ENCODE data around the gene ITPR3.

ITPR3 gene

DNA sequence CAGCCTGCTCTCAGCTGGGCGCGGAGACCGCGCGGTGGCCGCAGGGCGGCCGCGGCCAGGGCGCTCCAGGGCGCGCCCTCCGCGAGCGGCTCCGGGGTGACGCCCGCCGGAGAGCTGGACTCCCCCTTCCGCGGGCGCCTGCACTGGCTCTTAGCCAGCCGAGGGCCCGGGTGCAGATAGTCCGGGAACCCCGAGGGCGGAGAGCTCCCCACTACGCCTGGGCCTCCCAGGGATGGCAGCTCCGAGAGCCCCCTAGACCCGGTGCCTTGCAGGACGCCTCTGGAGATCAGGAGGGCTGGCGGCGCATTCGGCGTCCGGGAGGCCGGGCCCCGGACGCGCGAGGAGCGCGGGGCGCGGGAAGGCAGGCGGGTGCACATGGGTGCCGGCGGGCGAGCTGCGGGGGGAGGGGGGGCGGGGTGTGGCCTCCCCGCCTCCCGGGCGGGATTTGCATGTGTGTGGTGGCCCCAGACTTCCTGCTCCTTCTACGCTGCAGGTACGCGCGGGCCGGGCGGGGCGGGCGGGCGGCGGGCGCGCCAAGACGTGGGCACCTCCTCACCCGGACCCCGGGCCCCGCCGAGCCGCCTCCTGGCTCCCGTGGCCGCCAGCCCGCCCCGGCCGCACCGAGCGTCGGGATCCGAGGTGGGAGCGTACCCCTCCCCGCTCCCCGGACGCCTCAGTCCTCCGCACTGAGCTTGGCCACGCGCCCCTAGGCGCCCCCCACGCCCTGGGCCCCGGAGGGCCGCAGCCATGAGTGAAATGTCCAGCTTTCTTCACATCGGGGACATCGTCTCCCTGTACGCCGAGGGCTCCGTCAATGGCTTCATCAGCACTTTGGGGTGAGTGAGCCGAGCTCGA, at the start of gene ITPR3:
ITPR3 (plus strand) TSS at position 467 of the 855 bp plus-strand sequence; CDS start at position 748, 281 bp downstream.
- H3K27ac Mint-ChIP-seq, result peak within 1 kb of the TSS; percentile 85
- H3K4me1 Mint-ChIP-seq (ENCODE audit: low read depth), result peaks cover 49% of the 10 kb centered on the region
- peaks cover 10% of the 10 kb centered on the region for H3K36me3 Mint-ChIP-seq (ENCODE audit: low read depth)
- no peaks in the 10 kb centered on the region for H3K27me3 Mint-ChIP-seq
- H3K9me3 Mint-ChIP-seq, result no peaks in the 10 kb centered on the region
- peak within 1 kb of the TSS; percentile 88 for H3K4me3 Mint-ChIP-seq

DNA sequence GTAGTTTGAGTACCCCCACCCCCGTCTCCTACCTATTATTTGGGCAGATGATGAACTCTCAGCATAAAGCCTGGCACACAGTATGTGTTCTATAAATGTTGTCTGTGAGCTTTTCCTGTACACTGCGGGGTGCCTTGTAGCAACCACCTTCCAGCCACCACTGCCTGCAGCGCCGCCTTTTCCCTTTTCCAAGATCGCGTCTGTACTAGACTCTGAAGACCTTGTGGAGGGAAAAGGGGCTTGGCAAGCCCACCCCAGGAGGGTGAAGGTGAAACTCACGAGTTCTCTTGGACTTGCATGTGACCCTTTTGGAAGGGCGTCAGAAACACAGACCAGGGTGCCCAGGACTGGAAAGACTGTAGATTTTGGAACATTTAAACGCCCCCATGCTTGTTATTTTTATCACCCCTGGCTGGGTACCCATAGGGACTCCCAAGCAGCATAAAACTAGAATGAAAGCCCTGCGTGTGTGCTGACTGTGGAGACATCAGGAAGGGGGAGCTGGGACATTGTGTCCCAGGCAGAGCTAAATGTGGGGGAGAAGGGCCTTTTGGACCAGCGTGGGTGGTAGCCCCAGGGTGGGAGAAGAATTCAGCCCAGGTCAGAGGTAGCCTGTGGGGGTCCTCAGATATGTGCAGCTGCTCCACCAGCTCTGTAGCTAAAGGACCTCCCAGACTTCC, 49.3 kb upstream of the ITPR3 start:
- H3K4me1 Mint-ChIP-seq (ENCODE audit: low read depth), result peaks cover 39% of the 10 kb centered on the region
- no peaks in the 10 kb centered on the region for H3K9me3 Mint-ChIP-seq
- H3K36me3 Mint-ChIP-seq (ENCODE audit: low read depth), result peaks cover 41% of the 10 kb centered on the region
- H3K27me3 Mint-ChIP-seq, result no peaks in the 10 kb centered on the region
- H3K4me3 Mint-ChIP-seq, result peak overlapping the region; percentile 85
- peak overlapping the region; percentile 99 for H3K27ac Mint-ChIP-seq

DNA sequence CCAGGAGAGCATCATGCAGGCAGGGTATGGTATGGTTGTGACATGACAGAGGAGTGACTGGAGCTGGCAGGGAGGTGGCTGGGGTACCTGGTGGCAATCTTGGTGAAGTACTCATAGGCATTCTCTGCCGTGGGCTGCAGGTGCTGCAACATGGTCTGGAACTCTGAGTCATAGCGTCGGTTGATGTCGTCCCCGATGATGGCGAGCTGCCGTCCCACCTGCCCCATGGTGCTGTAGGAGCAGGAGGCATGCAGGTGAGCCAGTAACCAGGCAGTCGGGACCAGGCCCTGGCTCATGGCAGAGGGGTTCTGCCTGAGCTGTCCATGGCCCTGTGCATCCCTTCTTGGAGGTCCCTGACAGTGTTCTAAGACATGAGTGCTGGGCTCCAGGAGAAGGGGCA, 45.9 kb upstream of the ITPR3 start:
- H3K4me3 Mint-ChIP-seq, result no peak overlapping the region
- H3K36me3 Mint-ChIP-seq (ENCODE audit: low read depth), result peaks cover 50% of the 10 kb centered on the region
- peaks cover 40% of the 10 kb centered on the region for H3K4me1 Mint-ChIP-seq (ENCODE audit: low read depth)
- peak overlapping the region; percentile 18 for H3K27ac Mint-ChIP-seq
- no peaks in the 10 kb centered on the region for H3K27me3 Mint-ChIP-seq
- no peaks in the 10 kb centered on the region for H3K9me3 Mint-ChIP-seq

DNA sequence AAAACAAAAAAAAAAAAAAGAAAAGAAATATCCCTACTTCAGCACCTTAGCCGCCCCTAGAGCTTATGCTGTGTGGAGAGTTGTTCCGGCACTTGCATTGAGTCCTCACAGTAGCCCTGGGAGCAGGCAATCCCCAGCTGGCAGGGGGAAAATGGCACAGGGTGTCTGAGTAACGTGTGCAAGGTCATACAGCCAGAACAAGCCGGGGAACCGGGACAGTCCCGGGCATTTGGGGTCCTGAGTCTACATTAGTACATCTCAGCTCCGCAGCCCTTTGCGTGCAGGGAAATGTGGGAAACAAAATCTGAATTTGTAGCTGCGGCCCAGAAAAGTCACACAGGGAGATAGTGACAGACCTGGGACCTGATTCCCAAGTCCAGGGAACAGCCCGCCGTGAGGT, 44.5 kb upstream of the ITPR3 start:
- Mint-ChIP-seq H3K4me1 (ENCODE audit: low read depth) (peaks cover 30% of the 10 kb centered on the region), H3K36me3 (ENCODE audit: low read depth) (peaks cover 48% of the 10 kb centered on the region), H3K27me3 (no peaks in the 10 kb centered on the region), H3K27ac (peak overlapping the region; percentile 91), H3K4me3 (no peak overlapping the region), H3K9me3 (no peaks in the 10 kb centered on the region)

- Mint-ChIP-seq H3K4me1 (ENCODE audit: low read depth) (peaks cover 26% of the 10 kb centered on the region), H3K36me3 (ENCODE audit: low read depth) (peaks cover 43% of the 10 kb centered on the region), H3K27me3 (no peaks in the 10 kb centered on the region), H3K4me3 (peak overlapping the region; percentile 55), H3K9me3 (no peaks in the 10 kb centered on the region), H3K27ac (peak overlapping the region; percentile 91)
Observed at GRCh38 chr6:33577106-33577535, 44.0 kb upstream of the ITPR3 start.

GRCh38 chr6:33577718-33578117, 43.4 kb upstream of the ITPR3 start:
- Mint-ChIP-seq H3K4me1 (ENCODE audit: low read depth) (peaks cover 22% of the 10 kb centered on the region), H3K9me3 (no peaks in the 10 kb centered on the region), H3K4me3 (peak overlapping the region; percentile 87), H3K27ac (peak overlapping the region; percentile 91), H3K36me3 (ENCODE audit: low read depth) (peaks cover 39% of the 10 kb centered on the region), H3K27me3 (no peaks in the 10 kb centered on the region)

GRCh38 chr6:33578164-33578563, 43.0 kb upstream of the ITPR3 start:
- Mint-ChIP-seq H3K27me3 (no peaks in the 10 kb centered on the region), H3K4me3 (peak overlapping the region; percentile 87), H3K4me1 (ENCODE audit: low read depth) (peaks cover 22% of the 10 kb centered on the region), H3K36me3 (ENCODE audit: low read depth) (peaks cover 39% of the 10 kb centered on the region), H3K9me3 (no peaks in the 10 kb centered on the region), H3K27ac (peak overlapping the region; percentile 91)

DNA sequence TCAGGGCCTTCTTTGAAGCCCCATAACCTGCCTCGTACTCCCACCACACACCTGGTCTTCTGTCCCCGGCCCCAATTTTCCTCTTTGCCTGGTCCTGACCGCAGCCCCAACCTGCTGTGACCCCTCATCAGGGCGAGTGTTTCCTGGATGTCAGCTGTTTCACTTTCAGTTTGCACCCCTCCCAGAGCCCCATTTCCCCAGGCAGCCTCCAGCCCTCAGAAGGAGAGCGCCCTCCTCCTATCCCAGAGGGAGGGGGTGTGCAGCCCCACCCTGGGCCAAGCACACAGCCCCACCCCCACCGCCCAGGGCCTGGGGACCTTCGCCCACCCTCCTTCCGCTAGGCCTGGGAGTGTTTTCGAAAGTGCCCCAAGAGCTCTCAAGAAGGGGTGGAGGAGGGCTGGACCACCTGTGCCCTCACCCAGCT, 42.5 kb upstream of the ITPR3 start:
- Mint-ChIP-seq H3K27ac (peak overlapping the region; percentile 91), H3K4me3 (peak overlapping the region; percentile 87), H3K4me1 (ENCODE audit: low read depth) (peaks cover 22% of the 10 kb centered on the region), H3K9me3 (no peaks in the 10 kb centered on the region), H3K27me3 (no peaks in the 10 kb centered on the region), H3K36me3 (ENCODE audit: low read depth) (peaks cover 38% of the 10 kb centered on the region)

DNA sequence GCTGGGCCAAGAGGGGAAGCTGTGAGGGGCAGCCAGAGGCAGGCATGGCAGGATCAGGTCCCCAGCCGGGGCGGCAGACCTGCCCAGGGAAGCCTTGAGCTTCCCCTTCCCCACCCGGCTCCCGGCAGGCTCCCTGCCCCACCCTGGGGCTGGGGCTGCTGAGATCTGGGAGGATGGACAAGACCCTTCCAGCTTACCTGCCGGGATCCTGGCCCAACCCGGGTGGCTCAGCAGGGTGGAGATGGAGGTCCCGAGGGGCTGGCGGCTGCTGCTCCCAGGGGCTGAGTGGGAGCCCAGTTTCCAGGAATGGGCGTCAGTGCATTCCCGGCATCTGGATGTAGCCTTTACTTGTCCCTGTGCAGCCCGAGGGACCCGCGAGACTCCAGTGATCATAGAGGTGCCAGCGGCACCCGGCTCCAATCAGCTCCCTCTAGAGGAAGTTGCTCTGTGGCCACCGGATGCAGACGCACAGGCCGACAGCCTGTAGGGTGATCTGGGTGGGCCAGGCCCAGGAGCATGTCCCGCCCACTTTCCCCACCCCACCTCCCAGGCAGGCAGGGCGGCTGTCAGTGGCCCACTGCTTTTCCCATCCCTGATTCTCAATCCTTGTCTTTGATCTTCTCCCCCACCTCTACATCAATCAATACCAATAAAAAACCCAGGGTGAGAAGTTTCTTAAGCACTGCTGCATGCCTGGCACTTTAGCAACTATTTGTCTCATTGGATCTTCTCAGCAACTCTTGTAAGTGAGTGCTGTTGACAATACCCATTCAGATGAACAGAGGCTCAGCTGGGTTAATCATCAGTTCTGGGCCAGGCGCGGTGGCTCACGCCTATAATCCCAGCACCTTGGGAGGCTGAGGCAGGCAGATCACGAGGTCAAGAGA, 41.1 kb upstream of the ITPR3 start, which contains the start of gene BAK1:
BAK1 (minus strand) TSS at position 449 of the 887 bp plus-strand sequence. CDS start 2,672 bp downstream, outside the sequence.
- H3K27me3 Mint-ChIP-seq, result no peaks in the 10 kb centered on the region
- no peaks in the 10 kb centered on the region for H3K9me3 Mint-ChIP-seq
- H3K27ac Mint-ChIP-seq, result peak within 1 kb of the TSS; percentile 91
- peaks cover 29% of the 10 kb centered on the region for H3K4me1 Mint-ChIP-seq (ENCODE audit: low read depth)
- peaks cover 25% of the 10 kb centered on the region for H3K36me3 Mint-ChIP-seq (ENCODE audit: low read depth)
- peak within 1 kb of the TSS; percentile 87 for H3K4me3 Mint-ChIP-seq

- Mint-ChIP-seq H3K36me3 (ENCODE audit: low read depth) (peaks cover 21% of the 10 kb centered on the region), H3K4me3 (no peak overlapping the region), H3K27me3 (no peaks in the 10 kb centered on the region), H3K27ac (no peak overlapping the region), H3K9me3 (no peaks in the 10 kb centered on the region), H3K4me1 (ENCODE audit: low read depth) (peaks cover 40% of the 10 kb centered on the region)
Observed at GRCh38 chr6:33581186-33581585, 39.9 kb upstream of the ITPR3 start.

DNA sequence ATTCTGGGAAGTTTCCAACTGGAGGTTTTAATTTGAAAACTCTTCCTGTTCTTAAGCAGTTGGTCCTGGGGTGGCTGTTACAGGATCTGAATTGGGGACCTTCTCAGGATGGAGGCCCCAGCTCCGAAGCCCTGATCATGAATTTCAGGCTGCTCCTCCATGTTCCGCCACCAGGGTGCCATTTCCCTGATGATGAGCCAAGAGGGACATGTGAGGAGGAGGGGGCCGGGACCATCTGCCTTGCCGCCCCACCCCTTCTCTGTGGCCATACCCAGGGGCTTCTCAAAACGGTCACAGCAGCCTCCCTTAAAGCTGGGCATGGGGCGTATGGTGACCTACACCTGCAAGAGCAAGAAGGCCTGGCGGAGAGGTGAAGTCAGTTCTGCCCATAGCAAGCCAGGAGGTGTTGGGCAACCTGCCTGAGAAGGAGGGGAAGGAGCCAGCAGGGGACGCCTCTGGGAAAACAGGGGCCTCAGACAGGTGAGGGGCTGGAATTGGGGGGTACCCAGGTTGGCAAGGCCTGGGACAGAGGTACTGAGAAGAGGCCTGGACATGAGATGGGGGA, 37.4 kb upstream of the ITPR3 start:
- Mint-ChIP-seq H3K27me3 (no peaks in the 10 kb centered on the region), H3K27ac (no peak overlapping the region), H3K9me3 (no peaks in the 10 kb centered on the region), H3K36me3 (ENCODE audit: low read depth) (peaks cover 4% of the 10 kb centered on the region), H3K4me1 (ENCODE audit: low read depth) (peaks cover 30% of the 10 kb centered on the region), H3K4me3 (no peak overlapping the region)

DNA sequence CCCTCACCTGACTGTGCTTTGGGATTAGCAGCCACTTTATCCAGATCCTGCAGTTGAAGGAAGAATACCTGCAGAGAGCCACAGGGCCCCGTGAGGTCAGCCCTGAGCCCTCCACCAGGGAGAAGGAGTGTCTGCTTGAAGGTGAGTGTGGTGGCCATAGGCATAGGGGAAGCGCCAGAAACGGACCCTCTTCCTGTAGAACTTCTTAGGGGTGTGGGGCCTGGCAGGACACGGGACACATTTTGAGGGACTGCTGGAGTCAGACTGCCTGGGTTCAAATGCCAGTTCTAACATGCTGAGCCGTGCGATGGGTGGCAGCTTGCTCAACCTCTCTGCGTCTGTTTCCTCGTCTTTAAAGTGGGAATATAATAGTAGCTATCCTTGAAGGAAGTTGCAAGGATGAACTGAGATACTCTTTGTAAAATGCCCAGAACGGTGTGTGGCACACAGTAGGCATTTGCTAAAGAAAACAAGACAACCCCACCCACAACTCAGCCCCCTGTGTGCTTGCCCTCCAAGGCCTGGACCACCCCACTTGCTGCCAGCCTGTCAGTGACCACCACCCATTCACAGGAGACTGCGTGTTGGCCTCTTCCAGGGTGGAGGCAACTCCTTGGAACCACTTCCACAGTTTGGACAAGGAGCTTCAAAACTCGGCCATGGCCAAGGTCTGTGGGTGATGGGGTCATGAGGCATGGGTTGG, 36.3 kb upstream of the ITPR3 start:
- H3K4me3 Mint-ChIP-seq, result peak overlapping the region; percentile 63
- H3K27me3 Mint-ChIP-seq, result no peaks in the 10 kb centered on the region
- H3K27ac Mint-ChIP-seq, result peak overlapping the region; percentile 81
- no peaks in the 10 kb centered on the region for H3K9me3 Mint-ChIP-seq
- H3K4me1 Mint-ChIP-seq (ENCODE audit: low read depth), result peaks cover 31% of the 10 kb centered on the region
- H3K36me3 Mint-ChIP-seq (ENCODE audit: low read depth), result no peaks in the 10 kb centered on the region

GRCh38 chr6:33585403-33586107, 35.6 kb upstream of the ITPR3 start:
- Mint-ChIP-seq H3K4me3 (peak overlapping the region; percentile 63), H3K9me3 (no peaks in the 10 kb centered on the region)

More at GRCh38 chr6:33585403-33586107, 35.6 kb upstream of the ITPR3 start:
- Mint-ChIP-seq H3K4me1 (ENCODE audit: low read depth) (peaks cover 31% of the 10 kb centered on the region), H3K27me3 (no peaks in the 10 kb centered on the region), H3K27ac (peak overlapping the region; percentile 81), H3K36me3 (ENCODE audit: low read depth) (no peaks in the 10 kb centered on the region)

Measured in stimulated activated naive CD8-positive, alpha-beta T cell treated with anti-CD3 and anti-CD28 coated beads, Interleukin-15, Interleukin-2, amounts not matched to agents 100 ng/mL and 50 ng/mL, for 24 hours (primary cell).